HepG2 (cell line): ENCODE data around the gene ARFGEF2. TPM values are rescaled to one million over a fixed set of nuclear protein-coding genes. Genes with fewer than 3 reads are reported as not detected.

ENCODE experiments used
- BRD4 ChIP-seq: sonication (generic); formaldehyde crosslinking; IDR thresholded peaks from 2 replicates; pipeline ENCODE4 v1.4.0; 2020; ENCODE audit warnings: missing genetic modification reagents
- CC2D1A ChIP-seq: sonication (generic); formaldehyde crosslinking; IDR thresholded peaks from 2 replicates; pipeline ENCODE4 v1.8.1; 2023; ENCODE audit warnings: mild to moderate bottlenecking, missing genetic modification reagents
- CTCF ChIP-seq: sonication (generic); formaldehyde crosslinking; IDR thresholded peaks from 2 replicates; pipeline ENCODE4 v1.5.0; 2020; ENCODE audit warnings: mild to moderate bottlenecking, missing genetic modification reagents, moderate library complexity
- EEA1 ChIP-seq: sonication (generic); formaldehyde crosslinking; IDR thresholded peaks from 2 replicates; pipeline ENCODE4 v1.5.1; 2020; ENCODE audit warnings: mild to moderate bottlenecking, missing genetic modification reagents, borderline replicate concordance
- GATAD1 ChIP-seq: IDR thresholded peaks from 2 replicates; pipeline ENCODE4 v1.6.1; 2016; ENCODE audit warnings: missing genetic modification reagents, missing compliant biosample characterization
- GLI4 ChIP-seq: sonication (generic); formaldehyde crosslinking; IDR thresholded peaks from 2 replicates; pipeline ENCODE4 v1.5.1; 2020; ENCODE audit warnings: missing genetic modification reagents, mild to moderate bottlenecking, moderate library complexity, borderline replicate concordance
- LRRFIP1 ChIP-seq: sonication (generic); formaldehyde crosslinking; conservative IDR thresholded peaks from 2 replicates; pipeline ENCODE4 v1.4.0; 2020; ENCODE audit warnings: missing genetic modification reagents
- MYPOP ChIP-seq: sonication (generic); formaldehyde crosslinking; IDR thresholded peaks from 2 replicates; pipeline ENCODE4 v1.8.1; 2023; ENCODE audit warnings: mild to moderate bottlenecking, moderate library complexity, missing genetic modification reagents
- NFRKB ChIP-seq: fragments of 450-650 bp; IDR thresholded peaks from 2 replicates; pipeline ENCODE4 v1.6.1; 2017
- PAWR ChIP-seq: sonication (generic); formaldehyde crosslinking; IDR thresholded peaks from 2 replicates; pipeline ENCODE4 v1.4.0; 2020; ENCODE audit warnings: missing genetic modification reagents, mild to moderate bottlenecking, borderline replicate concordance
- PTBP1 ChIP-seq: fragments of 200-400 bp; formaldehyde crosslinking; IDR thresholded peaks from 2 replicates; pipeline ENCODE4 v1.6.1; 2018; ENCODE audit warnings: low read length, low read depth; ENCODE audit not compliant: poor library complexity, severe bottlenecking
- SP1 ChIP-seq, 2 experiments: fragments of 450-650 bp in 1 of 2; sonication (generic) in 1 of 2; formaldehyde crosslinking in 1 of 2; IDR thresholded peaks; 2 replicates each; pipeline versions ENCODE4 v1.4.0 to v1.6.1; 2016 to 2020; ENCODE audit warnings: missing genetic modification reagents in 1 of 2
- SUZ12 ChIP-seq: fragments of 150-350 bp; IDR thresholded peaks from 2 replicates; pipeline ENCODE4 v1.6.1; 2014; ENCODE audit warnings: low read depth, low read length
- XRCC5 ChIP-seq: fragments of 200-400 bp; formaldehyde crosslinking; optimal IDR thresholded peaks from 2 replicates; pipeline ENCODE3; 2017; ENCODE audit warnings: mild to moderate bottlenecking, low read length
- ZBTB10 ChIP-seq: sonication (generic); formaldehyde crosslinking; IDR thresholded peaks from 2 replicates; pipeline ENCODE4 v1.4.0; 2020; ENCODE audit warnings: missing genetic modification reagents, borderline replicate concordance
- ZNF230 ChIP-seq: sonication (generic); formaldehyde crosslinking; IDR thresholded peaks from 2 replicates; pipeline ENCODE4 v1.4.0; 2020; ENCODE audit warnings: mild to moderate bottlenecking, missing genetic modification reagents
- ZNF333 ChIP-seq: sonication (generic); formaldehyde crosslinking; IDR thresholded peaks from 2 replicates; pipeline ENCODE4 v1.4.0; 2020; ENCODE audit warnings: mild to moderate bottlenecking, missing genetic modification reagents, borderline replicate concordance
- ZNF580 ChIP-seq: IDR thresholded peaks from 2 replicates; pipeline ENCODE4 v1.6.1; 2016; ENCODE audit warnings: low read depth, borderline replicate concordance
- ZNF775 ChIP-seq: sonication (generic); formaldehyde crosslinking; IDR thresholded peaks from 2 replicates; pipeline ENCODE4 v1.4.0; 2020; ENCODE audit warnings: missing genetic modification reagents, mild to moderate bottlenecking, moderate library complexity, borderline replicate concordance
- ZSCAN21 ChIP-seq: sonication (generic); formaldehyde crosslinking; IDR thresholded peaks from 2 replicates; pipeline ENCODE4 v1.8.0; 2022; ENCODE audit warnings: mild to moderate bottlenecking, missing genetic modification reagents, moderate library complexity, borderline replicate concordance
- polyA plus RNA-seq, 8 experiments: library from polyadenylated mRNA; depleted of rRNA in 3 of 8; stranded (reverse) in 7 of 8; unstranded in 1 of 8; fragments of >200 nt; fragmentation: Illumina TruSeq in 4 of 8; extraction: Trizol in 4 of 8; gene quantifications; 2 replicates each; pipeline versions ENCODE4 v1.2.1 to v1.2.3, GENCODE V29; 2011 to 2016; ENCODE audit warnings: low read depth in 4 of 8, missing spikeins in 1 of 8, mixed read lengths in 1 of 8; ENCODE audit not compliant: insufficient read depth in 1 of 8
- total RNA-seq, 5 experiments: library from RNA; depleted of rRNA; stranded (reverse); fragments of >200 nt; fragmentation: Illumina TruSeq; extraction: Trizol; gene quantifications; 2 replicates each; pipeline ENCODE4 v1.2.3, GENCODE V29; 2016; ENCODE audit warnings: low read depth in 1 of 5

ARFGEF2 gene
- total and polyA plus RNA-seq, 2 of the 13 experiments (the other 11 are each of a cell fraction or from before 2014, with no cell fraction given) = 44.0 to 60.8 TPM

GRCh38 chr20:49046087-49046900 is 124.8 kb downstream of the ARFGEF2 start, which contains the start of gene CSE1L (continued):
- no peak for TF ChIP-seq CTCF (CRISPR knock-in tag)
- TF ChIP-seq SUZ12 = no peak
- no peak; the same call in 1 of the 2 replicates for TF ChIP-seq PAWR (CRISPR knock-in tag)
- peak; percentile 85; the same call in 1 of the 2 replicates for TF ChIP-seq CC2D1A (CRISPR knock-in tag)
- no peak for TF ChIP-seq LRRFIP1 (CRISPR knock-in tag)
- TF ChIP-seq ZSCAN21 (CRISPR knock-in tag) = peak; percentile 98
- TF ChIP-seq MYPOP (CRISPR knock-in tag) = peak; percentile 75
- TF ChIP-seq EEA1 (CRISPR knock-in tag) = peak; percentile 99
- peak; percentile 28 for TF ChIP-seq XRCC5
- no peak for TF ChIP-seq SP1 (IDR thresholded peaks at IDR 0.05)
- TF ChIP-seq SP1 (CRISPR knock-in tag; IDR thresholded peaks at IDR 0.05) = peak; percentile 95
- TF ChIP-seq ZNF333 (CRISPR knock-in tag) = peak; percentile 23; the same call in 1 of the 2 replicates
- TF ChIP-seq PTBP1 = no peak
- peak; percentile 96 for TF ChIP-seq BRD4
- peak; percentile 78 for TF ChIP-seq ZNF580 (CRISPR knock-in tag)
- TF ChIP-seq GATAD1 (CRISPR knock-in tag) = peak; percentile 88
- peak; percentile 82 for TF ChIP-seq ZBTB10 (CRISPR knock-in tag)
- peak; percentile 97 for TF ChIP-seq ZNF230 (CRISPR knock-in tag)
- peak; percentile 99 for TF ChIP-seq GLI4 (CRISPR knock-in tag)
- no peak; the same call in 1 of the 2 replicates for TF ChIP-seq ZNF775 (CRISPR knock-in tag)
- 0 out of 2 replicates have a peak, but pooled peaks have one; percentile 56 for TF ChIP-seq NFRKB
